Raji (cell line): ENCODE measurements around the gene ZMIZ1.

Source experiments
- POLR2A ChIP-seq: IDR thresholded peaks from 2 replicates; pipeline ENCODE4 v1.6.1; 2011; ENCODE audit warnings: low read depth, low read length, control low read depth; ENCODE audit not compliant: insufficient read depth

ZMIZ1 gene

DNA sequence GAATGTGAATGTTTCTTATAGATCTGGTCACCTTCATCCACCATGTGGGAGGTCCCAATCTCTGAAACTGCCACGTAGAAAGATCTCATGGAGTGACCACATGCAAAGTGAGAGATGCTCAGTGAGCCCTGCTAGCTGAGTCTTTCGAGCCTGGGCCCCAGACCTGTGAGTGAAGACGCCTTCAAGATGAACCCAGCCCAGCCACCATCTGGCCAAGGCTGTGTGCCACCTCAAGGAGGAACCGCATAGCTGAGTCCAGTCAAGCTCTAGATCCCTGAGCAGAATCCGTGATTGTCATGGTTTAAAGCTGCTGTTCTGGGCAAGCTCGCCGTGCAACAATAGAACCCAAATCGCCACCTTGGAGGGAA, 258.3 kb downstream of the ZMIZ1 start:
- TF ChIP-seq POLR2A: no peak

DNA sequence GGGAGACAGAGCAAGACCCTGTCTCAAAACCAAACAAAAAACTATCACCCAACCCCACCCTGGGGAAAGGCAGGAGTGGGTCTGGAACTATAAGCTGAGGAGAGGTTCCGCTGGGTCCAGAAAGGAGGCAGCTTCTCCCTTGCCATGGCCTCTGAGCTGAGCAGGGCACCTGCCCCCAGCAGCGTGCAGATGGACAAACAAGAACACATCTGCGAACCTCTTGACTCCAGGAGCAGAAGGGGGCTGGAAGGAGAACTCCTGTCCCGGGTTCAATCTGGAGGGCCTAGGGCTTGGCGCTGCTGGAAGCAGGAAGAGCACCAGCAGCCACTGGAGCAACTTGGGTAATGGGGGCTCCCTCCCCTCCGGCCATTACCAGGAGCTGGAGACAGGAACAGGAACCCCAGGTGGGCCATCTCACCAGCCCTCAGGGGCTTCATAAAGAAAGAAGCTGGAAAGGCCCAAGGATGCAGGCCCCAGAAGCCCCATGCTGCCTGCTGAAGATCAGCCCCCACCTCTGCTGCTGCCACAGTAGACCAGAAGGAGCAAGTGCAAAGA, 259.5 kb downstream of the ZMIZ1 start:
- TF ChIP-seq POLR2A: no peak

DNA sequence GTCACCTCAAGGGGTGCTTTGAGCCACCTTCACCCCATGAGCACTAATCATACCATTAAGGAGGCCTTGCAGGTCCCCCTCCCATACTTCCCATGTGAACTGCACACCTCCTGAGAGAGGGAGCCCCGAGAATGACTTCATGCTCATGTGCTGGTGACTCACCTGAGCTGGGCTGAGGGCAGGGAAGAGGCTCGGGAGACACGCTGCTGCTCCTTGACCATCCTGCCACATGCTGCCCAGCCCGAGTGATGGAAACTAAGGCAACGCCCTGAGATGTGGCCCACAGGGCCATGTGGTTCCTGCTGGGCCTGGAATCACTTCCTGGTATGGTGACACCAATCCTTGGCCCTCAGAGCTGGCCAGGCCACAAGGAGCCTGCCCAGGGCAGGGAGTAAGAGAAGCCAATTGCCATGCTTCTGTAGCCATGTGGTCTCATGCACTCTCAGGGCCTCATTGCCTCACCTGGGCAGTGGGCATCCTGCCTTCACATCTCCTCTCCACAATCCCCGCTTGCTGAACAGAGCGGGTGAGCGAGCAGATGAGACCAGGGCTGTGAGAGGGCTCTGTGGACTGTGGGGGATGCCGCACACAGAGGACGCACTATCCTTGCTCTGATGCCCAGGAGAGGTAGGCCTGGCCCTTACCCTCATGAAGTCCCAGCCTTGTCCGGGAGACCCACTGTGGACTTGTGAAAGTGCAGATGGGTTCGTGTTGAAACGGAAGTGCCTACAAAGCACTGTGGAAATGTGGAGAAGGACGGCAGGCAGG, 260.2 kb downstream of the ZMIZ1 start:
- no peak for TF ChIP-seq POLR2A

DNA sequence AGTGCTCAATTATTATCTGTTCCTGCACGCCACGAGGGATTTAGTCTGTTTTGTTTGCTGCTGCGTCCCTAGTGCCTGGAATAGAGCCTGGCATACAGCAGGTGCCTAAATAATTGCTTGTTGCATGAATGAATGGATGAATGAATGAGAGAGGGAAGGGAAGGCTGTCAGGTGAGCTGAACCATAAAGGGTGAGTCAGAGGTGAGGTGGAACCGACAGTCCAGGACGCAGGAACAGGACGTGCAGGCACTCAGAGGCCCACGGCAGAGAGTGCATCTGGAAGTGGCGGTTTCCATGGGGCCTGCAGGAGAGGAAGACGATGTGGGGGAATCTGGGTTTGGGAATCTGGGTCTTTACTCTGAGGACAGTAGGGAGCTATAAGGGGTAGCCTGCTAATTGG, 260.8 kb downstream of the ZMIZ1 start:
- TF ChIP-seq POLR2A: no peak

DNA sequence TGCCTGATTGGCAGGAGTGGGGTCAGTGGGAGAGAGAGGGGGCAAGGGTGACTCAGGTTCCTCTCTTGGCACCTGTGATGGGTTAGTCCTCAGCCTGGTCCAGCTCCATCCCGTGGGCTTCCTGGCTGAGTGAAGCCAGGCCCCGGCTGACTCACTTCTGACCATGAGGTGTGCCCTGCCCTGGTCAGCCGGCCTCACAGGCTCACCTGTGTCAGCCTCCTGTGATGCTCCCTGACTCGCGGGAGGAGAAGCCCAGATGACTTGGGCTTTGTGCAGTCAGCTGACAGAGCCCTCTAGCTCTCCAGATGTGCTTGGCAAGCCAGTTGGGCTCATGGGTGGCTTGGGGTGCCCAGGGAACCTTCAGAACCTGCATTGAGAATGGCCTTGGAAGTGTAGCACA, 262.5 kb downstream of the ZMIZ1 start:
- no peak for TF ChIP-seq POLR2A

DNA sequence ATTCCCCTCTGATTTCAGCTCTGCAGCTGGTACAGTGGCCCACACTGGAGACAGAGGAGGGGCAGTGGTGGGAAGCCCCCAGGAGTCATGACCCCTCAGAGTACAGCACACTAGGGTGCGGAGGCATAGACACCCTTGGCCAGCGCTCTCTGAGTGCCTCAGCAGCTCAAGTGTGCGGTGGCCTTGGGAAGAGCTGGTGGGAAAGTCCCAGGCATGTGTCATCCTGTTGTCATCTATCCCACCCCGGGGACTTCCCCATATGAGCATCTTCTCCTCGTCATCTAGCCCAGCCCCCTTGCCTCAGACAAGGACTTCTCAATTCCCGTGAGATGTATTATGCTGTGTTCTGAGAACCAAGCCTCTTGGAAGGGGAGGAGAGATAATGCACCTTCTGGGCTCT, 262.9 kb downstream of the ZMIZ1 start:
- 0 out of 2 replicates have a peak, but pooled peaks have one; percentile 19 for TF ChIP-seq POLR2A

- no peak for TF ChIP-seq POLR2A
These were observed 264.7 kb downstream of the ZMIZ1 start for GRCh38 chr10:79333513-79333912.

DNA sequence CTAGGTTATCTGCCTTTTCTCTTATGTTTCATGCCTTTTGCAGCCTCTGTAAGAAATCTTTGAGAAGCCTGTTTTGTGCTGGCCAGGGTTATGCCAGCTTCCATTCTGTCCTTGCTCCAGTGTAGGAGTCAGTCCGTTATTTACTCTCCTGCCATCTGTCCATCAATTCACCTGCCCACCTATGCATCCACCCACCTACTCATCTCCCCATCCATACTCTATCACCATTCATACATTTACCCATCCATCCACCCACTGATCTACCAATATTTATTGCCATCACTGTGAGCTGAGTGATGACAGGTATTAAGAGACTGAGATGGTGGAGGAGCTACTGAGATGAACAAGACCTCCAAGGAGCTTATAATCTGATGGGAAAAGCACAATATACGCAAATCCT, 265.8 kb downstream of the ZMIZ1 start:
- TF ChIP-seq POLR2A: no peak

DNA sequence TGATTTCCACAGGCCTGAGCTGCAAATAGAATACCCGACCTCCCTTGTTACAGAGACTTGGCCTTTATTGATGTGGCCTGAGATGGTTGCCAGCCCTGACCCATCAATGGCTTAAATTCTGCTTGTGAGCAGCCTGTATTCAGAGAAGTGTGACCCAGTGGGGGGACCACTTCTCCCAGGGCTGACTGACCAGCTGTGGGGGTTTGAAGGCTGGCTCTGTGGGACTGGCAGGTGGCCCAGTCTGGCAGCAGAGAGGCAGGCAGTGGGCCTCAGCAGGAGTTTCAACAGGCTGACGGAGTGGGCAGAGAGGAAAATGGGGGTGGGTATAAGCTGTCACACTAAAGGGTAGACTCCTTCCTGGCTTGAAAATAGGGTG, 266.3 kb downstream of the ZMIZ1 start:
- no peak for TF ChIP-seq POLR2A

DNA sequence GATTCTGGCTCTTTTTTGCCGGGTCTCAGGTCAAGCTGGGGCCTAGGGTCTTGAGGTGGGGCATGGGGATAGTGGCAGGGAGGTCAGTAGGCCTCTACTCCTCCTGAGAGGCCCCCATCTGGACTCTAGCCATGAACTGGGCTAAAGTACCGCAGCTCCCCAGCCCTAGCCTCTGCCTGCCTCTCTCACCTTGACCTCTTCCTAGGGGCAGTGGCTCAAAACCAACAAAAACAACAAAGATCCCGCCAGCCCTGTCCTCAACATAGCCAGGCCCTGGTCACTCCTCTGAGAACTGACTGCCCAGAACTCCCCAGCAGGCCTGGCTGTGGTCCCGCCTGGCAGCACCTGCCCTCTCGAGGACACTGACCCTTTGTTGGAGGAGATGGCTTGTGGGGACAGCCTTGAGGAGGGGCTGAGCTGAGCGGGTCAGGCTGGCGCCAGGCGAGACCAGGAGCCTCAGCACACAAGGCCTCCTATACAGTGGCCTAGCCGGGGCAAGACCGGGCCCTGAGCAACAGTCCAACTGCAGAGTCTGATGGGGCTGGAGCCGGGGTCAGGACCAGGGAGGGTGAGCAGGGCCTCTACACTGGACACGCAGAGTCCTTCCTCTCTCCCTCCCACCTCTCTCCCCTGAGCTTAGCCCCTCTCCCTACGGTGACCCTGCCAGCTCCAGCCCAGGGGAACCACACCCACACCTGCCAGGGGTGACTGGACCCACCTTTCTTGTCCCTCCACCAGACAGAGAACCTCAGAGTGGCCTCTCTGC, 266.9 kb downstream of the ZMIZ1 start:
- no peak for TF ChIP-seq POLR2A

GRCh38 chr10:79336276-79336675, 267.5 kb downstream of the ZMIZ1 start:
- no peak for TF ChIP-seq POLR2A

DNA sequence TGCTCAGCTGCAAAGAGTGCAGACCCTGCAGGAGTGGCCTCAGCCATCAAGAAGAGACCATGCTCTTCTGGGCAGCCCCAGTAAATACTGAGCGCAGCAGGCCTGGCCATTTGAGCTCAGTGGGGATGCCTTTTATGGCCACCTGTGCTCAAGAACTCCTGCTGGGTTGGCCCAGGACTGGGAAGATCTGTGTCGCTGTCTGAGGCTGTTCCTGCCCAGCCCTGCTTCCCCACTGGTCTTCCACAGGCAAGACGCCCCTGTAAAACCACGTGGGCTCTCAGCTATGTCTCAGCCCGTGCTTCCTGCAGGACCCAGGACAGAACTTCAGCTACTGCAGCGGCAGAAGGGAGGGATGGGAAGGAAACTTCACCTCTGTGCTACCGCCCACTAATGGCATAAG, 268.0 kb downstream of the ZMIZ1 start:
- no peak for TF ChIP-seq POLR2A

GRCh38 chr10:79339266-79339665, 270.5 kb downstream of the ZMIZ1 start:
- no peak for TF ChIP-seq POLR2A

GRCh38 chr10:79340646-79341244, 272.0 kb downstream of the ZMIZ1 start:
- no peak for TF ChIP-seq POLR2A

GRCh38 chr10:79342295-79342761, 273.6 kb downstream of the ZMIZ1 start:
- TF ChIP-seq POLR2A: no peak
